OCI-LY1 (cell line): ENCODE results near the gene PCDHGC3.

Source experiments
- EZH2 ChIP-seq: fragments of 200-600 bp; sonication (generic), shearing (Covaris generic); IDR thresholded peaks from 2 replicates; pipeline ENCODE4 v1.8.0; 2017; ENCODE audit warnings: borderline replicate concordance, mixed run types, mild to moderate bottlenecking, antibody characterized with exemption, low read length, moderate library complexity, mixed read lengths
- TF ChIP-seq, protein P1 (sequence below): fragments of 200-600 bp; sonication (generic), shearing (Covaris generic); IDR thresholded peaks from 2 replicates; pipeline ENCODE4 v1.5.1; 2017; ENCODE audit warnings: mild to moderate bottlenecking, antibody characterized with exemption, low read length, moderate library complexity, mixed read lengths

DNA sequence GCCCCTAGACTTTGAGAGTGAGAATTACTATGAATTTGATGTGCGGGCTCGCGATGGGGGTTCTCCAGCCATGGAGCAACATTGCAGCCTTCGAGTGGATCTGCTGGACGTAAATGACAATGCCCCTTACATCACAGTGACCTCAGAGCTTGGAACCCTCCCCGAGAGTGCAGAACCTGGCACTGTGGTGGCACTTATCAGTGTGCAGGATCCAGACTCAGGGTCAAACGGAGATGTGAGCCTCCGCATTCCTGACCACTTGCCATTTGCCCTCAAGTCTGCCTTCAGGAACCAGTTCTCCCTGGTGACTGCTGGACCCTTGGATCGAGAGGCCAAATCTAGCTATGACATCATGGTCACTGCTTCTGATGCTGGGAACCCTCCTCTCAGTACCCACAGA, 10.3 kb downstream of the PCDHGC3 start:
- TF ChIP-seq, protein P1, sequence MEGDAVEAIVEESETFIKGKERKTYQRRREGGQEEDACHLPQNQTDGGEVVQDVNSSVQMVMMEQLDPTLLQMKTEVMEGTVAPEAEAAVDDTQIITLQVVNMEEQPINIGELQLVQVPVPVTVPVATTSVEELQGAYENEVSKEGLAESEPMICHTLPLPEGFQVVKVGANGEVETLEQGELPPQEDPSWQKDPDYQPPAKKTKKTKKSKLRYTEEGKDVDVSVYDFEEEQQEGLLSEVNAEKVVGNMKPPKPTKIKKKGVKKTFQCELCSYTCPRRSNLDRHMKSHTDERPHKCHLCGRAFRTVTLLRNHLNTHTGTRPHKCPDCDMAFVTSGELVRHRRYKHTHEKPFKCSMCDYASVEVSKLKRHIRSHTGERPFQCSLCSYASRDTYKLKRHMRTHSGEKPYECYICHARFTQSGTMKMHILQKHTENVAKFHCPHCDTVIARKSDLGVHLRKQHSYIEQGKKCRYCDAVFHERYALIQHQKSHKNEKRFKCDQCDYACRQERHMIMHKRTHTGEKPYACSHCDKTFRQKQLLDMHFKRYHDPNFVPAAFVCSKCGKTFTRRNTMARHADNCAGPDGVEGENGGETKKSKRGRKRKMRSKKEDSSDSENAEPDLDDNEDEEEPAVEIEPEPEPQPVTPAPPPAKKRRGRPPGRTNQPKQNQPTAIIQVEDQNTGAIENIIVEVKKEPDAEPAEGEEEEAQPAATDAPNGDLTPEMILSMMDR, result no peak
- no peak for TF ChIP-seq EZH2
